ENCODE data around the gene CEBPG.

DNA sequence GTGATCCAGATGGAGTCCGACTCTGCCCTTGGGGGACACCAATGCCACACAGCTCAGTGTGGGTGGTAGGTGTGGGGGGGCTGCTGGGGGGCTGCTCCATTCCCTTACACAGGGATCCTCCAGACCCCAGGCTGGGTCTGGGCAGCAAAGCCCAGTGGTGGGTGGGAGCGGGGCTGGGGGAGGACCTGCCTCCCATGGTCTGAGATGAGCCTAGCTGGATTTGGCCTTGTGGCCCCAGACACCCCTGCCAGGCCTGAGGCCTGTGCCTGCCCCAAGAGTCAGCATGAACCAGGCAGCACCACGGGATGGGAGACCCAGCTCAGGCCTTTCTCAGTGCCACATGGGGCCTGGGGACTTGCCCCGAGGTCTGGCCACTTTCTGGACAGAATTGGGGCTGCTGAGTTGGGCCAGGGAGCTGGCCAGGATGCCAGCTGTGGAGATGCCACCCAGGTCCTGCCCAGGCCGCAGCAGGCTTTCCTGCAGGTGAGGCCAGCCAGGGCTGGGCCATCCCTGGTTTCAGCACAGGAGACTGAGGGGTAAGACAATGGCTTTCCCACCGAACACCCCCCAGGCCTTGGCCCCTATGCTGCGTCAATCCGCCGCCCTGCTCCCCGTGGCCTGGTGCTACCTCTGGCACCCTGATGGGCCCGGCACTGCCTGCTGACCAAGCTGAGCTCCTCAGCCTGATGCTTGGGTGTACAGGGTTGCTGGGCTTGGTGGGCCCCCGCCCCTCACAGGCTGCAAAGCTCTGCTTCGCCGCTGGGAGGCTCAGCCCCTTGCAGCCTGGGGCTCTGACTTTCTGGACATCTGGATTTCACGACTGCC, 24.2 kb downstream of the CEBPG start:
- no peak for TF ChIP-seq CTCF (conservative IDR thresholded peaks at IDR 0.05 in 1 of 2, IDR thresholded peaks at IDR 0.05 in 1 of 2; ENCODE audit: extremely low read depth in 1 of 2, insufficient read depth in 1 of 2, low read depth in 1 of 2, low read length in 2 of 2)
- no peak for TF ChIP-seq EZH2 (IDR thresholded peaks at IDR 0.05; ENCODE audit: borderline replicate concordance, low read length)
